ENCODE measurements around the gene KANK4.
A peak's percentile ranks its signal among the peaks of the same experiment; 100 is the strongest.
"Not testable (repeated sequence)": the region's sequence is repeated elsewhere in the genome, so short reads cannot be mapped to it uniquely, and the experiment has no call there.

Gene KANK4

DNA sequence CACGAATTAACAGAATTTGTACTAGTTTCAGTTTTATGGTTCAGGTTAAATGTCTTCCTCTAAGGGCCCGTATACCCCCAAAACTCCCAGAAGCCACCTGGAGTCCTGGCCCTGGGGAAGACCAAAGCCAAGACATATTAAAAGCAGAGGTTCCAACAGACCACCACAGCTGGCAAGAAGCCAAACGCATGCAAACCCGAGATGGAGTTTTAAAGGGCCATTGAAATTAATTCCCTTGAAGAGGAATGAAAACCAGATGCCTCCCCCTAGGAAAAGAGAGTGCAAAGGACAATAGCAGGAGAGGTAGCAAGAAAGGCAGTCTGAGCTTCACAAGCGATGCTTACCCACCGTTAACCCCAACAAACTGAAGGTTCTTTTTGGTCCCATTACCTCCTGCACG is 48.1 kb downstream of the KANK4 start:
- DNase-seq = no peak

DNA sequence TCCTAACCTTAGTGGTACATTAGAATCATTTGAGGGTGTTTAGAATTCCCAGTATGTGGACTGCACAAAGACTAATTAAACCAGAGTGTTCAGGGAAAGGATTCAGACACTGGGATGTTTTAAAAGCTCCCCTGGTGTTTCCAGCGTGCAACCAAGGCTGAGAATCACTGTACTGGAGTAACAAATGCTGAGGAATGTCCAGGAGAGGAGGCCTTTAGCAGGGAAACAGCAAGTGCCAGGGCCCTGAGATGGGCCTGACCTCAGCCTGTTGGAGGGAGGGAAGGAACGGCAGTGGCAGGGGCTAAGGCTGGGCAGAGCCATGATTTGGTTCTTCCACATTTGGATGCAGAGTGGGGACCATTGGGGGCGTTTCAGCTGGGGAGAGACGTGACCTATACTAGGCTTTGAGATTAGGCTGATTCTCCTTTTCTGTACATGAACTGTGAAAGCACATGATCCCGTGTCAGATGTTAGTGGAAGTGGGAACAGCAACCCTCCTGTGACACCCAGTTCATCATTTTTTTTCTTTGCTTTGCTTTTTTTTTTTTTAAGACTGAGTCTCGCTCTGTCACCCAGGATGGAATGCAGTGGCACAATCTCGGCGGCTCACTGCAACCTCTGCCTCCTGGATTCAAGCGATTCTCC is 49.3 kb downstream of the KANK4 start:
- no peak for DNase-seq

DNA sequence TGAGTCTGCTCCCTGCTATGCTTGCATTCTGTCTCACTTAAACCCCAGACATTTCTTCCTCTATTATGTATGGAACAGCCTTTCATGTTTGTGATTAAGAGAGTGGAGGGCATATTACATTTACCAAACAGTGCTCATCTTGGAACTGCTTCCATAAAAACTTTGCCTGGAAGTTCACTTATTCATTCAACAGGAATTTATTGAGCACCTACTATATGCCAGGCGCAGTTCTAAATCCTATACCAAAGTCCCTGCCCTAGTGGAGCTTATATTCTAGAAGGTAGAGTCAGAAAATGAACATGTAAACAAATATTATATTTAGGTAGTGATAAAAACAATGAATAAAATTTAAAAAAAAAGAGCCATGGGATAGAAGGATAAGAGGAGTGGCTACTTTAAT is 49.8 kb downstream of the KANK4 start:
- no peak for DNase-seq

DNA sequence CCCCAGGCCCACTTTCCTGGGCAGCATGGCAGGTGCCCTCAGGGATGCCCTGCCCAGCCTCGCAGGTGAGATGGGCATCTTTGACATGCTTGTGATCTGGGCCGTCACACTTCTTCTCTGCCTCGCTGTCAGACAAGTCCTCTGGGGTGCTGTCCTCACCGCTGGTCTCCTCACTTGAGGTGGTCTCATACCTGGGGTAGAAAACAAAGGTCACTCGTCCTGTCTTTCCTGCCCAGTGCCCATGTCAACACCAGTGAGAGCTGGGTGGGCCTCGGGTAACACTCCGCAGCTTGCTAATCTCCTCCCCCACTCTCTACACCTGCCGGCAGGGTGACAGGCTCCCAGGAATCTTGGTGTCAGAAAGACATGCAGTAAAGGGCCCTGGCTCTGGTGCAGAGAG is 50.9 kb downstream of the KANK4 start:
- DNase-seq = no peak

DNA sequence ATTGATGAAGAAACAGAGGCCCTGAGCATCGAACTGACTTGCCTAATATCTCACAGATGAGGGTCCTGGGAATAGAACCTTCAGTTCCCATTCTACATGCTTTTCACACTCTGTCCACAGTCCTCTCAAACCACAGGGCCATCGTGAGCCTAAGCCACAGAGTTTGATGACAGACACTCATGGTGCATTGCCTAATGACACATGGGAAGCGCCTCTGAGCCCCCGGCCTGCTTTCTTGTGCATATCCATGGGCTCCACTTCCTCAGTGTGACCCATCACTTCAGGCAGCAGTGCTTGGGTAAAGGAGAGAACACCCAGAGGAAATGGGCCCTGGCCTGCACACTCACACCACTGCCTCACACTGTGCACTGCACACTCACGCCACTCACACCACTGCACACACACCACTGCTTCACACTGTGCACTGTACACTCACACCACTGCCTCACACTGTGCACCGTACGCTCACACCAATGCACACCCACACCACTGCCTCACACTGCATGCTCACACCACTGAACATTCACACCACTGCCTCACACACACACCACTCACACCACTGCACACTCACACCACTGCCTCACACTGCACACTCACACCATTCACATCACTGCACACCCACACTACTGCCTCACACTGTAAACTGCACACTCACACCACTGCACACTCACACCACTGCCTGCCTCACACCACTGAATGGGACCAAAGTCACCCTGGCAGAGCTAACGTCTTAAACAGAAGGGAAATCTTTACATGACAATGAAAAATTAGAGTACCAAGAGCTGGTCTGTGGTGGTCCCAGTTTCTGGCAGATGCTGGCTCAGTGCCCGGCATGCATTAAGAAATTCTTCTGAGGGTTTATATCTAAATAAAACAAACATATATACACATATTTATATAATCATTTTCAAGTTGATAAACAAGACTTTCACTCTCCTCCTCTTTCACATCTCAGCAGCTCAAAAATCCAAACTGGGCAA is 53.0 kb downstream of the KANK4 start:
- DNase-seq = no peak

DNA sequence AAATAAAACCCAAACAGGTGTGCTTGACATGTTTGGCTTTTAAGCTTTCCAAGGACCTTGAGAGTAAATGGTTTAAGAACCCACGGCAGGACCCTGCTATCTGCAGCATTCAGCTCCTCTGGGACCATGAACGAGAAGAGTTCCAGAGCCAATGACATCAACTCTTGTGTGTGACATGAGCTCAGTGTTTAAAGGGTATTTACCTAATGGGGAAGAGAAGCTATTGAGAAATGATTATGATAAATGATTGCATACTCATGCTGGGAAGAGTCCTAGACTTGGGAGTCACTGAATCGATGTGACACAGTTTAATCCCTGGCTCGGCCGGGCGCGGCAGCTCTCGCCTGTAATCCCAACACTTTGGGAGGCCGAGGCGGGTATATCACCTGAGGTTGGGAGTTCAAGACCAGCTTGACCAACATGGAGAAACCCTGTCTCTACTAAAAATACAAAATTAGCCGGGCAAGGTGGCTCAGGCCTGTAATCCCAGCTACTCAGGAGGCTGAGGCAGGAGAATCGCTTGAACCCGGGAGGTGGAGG is 55.4 kb downstream of the KANK4 start:
- DNase-seq = no peak

DNA sequence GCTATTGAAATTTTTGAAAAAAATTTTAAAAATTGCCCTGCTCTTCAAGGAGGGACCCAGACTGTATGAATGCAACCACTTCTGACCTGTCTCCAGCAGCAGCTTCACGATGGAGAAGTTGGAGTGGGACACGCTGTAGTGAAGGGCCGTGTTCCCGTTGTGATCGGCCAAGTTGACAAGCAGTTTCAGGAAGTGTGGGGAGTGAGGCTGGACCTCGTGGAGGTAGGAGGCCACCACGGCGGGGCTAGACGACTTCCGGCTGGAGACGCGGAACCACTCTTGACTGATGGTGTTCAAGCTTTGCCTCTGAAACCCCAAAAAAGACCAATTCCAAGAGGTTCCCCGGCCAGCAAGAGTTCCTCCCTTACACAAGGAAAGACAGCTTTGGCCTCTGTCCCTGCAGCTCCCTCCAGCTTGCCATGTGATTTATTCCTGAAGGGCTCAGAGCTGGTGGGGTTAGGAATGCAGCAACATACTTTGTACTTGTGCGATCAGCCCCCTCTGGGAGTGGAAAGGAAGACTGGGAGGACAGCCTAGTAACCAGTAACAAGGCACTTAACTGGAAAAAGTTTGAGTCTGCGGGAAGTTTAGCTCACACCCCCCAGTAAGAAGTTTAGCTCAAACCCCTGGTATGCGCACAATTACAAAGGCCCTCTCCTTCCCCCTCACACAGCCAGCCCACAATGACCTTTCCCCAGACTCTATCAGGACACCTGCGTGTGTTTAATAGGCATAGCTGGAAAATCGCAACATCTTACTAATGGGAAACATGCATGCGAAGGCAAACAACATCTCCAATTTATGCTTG is 56.0 kb downstream of the KANK4 start:
- no peak for DNase-seq

DNA sequence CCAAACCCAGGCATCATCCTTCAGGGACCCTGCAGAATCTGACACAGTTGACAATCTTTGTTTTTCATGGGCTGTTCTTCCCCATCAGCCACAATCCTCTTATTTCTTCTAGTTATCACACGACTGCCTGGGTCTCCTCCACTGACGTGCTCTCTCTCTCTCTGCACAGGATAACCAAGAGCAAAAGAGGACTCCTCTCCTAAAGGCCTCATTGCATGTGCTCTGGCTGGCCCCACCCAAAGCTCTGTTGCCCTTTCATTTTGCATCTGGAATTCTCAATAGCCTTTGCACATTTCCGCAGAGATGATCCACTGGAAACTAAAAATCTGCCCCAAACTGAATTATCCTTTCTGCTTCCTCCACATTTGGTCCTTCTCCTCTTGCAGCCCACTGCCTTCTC is 58.5 kb downstream of the KANK4 start:
- DNase-seq = no peak

DNA sequence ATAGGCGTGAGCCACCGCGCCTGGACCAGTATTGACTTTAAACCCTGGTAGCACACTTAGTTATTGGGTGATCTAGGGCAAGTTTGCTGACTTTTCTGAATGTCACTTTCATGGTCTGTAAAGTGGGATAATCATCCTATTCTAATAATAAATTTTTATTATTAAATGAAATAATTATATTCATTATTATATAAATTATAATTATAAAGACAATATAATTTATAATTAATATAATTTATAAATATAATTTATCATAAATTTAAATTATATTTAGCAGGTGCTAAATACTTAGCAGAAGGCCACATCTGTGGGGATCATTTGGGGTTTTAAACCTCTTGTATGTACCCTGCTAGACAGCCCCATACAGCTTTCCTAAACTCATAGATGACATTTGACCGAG is 59.7 kb downstream of the KANK4 start:
- no peak for DNase-seq

DNA sequence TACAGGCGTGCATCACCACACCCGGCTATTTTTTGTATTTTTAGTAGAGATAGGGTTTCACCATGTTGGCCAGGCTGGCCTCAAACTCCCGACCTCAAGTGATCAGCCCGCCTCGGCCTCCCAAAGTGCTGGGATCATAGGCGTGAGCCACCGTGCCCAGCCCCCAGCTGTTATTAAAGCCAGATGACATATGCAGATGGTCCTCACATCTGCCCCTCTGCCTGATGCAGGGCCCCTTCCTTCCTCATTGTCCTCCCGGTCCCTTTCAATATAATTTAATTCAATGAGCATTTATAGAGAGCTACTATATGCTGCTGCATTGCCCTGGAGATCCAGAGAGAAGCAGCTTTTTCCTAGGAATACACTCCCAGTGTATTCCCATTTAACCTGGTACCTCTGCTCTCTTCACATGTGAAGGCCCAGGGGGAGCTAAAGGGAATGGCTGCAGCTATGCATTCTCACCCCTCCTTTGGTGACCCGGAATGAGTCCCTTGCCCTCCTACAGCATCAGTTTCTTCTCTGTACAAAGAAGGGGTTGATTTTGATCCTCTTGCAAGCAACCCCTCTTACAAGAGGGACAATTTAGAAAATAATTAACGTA is 69.0 kb downstream of the KANK4 start:
- DNase-seq = no peak

DNA sequence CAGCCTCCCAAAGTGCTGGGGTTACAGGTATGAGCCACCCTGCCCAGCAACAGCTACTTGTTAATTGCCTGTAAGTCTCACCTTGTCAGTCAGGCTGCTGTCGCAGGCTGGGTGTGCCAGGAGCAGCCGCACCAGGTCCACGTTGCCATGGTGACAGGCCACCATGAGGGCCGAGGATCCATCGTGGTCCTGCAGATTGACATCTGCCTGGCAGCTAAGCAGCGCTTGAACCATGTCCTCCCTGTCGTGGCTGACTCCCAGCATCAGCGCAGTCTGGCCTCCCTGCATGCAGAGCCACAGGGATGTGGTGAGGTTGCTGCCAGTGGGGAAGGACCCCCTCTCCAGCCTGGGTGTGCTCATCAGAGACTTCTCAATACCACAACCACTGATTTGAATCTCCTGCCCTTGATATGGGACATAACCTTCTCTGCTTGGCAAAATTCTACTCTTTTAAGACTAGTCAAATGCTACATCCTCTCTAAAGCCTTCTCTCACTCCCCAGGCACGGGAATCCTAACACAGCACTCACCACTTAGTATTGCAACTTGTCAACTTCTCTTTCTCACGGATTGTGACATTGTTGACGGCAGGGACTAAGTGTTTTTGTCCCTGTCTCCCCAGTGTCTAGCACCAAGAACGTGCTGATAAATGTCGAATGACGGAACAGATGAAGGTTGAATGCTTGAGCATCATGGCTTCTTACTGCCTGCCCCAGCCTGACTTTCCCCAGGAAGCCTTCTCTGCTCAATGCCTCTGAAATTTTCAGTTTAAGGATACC is 71.7 kb downstream of the KANK4 start:
- no peak for DNase-seq

DNA sequence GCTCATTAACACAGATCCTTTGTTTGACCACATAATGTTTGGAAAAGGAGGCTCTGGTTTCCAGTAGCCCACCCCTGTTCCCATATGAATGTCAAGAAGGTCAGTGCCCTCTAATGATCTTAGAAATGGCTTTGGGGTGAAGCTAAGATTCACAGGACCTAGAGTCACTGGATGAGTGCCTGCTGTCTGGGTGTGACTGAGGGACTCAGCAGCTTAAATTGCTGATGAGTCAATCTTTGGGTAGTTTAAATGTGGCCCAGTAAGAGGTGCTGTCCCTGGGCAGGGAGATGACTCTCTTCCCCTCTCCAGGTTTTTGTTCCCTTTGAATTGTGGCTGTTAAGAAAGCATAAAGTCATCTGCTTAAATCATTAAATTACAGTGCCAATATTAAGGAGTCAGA is 74.0 kb downstream of the KANK4 start:
- no peak for DNase-seq

DNA sequence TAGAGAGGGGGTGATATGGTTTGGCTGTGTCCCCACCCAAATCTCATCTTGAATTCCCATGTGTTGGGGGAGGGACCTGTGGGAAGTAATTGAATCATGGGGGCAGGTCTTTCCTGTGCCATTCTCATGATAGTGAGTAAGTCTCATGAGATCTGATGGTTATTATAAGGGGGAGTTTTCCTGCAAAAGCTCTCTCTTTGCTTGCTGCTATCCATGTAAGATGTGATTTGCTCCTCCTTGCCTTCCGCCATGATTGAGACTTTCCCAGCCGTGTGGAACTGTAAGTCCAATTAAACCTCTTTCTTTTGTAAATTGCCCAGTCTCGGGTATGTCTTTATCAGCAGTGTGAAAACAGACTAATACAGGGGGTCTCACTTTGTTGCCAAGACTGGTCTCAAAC is 74.9 kb downstream of the KANK4 start:
- DNase-seq = not testable (repeated sequence)

DNA sequence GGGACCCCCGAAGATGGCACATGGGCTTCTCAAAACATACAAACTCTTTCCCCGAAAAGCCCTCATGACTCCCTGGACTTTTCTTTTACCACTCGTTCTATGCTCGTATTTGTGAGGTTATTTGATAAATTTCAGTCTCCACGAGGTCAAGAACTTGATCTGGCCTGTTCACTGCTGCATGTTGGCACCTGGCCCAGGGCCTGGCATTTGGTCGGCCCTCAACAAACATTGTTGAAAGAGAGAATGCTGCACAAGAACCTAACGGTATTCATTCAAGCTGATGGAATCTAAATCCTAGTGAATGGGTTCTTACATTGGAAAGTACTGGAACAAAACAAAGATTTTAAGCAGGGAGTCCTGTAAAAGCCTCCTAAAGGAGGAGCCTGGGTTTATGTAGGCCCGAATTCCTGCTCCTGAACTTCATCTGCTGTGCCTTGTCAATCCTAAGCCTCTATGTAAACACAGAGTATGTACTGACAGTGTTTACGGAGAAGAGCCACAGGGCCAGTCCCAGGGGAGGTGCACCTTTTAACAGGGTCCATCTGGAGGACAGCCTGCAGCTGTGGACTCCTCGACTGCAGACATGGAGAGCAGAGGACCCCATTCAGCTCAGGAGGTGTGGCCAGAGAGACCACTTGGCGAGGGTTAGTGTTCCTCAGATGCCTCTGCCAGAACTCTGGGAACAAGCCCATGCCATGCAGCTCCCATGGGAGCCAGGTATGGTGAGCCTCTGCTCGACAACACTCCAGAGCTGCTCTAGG is 77.7 kb downstream of the KANK4 start:
- peak; percentile 40 for DNase-seq

DNA sequence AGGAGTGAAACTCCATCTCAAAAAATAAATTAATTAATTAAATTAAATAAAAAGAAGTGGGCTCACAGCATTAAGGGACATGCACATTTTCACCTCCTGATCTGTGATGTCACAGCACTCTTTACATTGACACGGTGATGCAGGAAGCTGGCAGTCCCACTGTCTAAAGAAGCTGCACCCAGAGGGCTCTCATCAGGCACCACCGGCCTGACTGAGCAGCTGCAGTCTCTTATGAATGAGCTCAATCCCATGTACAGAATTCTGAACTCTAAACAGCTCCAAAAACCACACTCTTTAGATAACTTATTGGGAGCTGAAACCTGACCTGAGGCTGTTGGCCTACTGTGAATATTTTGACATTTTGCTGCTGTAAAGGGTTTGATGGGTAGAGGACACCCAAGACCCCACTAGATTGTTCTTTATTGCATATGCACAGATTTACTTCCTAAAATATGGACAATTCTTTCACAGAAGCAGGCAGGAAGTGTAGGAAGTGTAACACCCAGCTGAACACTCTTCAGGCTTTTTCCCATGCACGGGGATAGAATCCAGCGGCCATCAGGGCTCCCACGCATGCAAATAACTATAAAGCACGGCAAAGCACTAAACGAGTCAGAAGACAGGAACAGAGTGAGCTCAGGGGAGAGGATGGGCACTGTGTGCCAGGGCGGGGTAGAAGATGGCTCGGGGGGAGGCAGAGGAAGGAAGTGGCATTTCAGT is 78.4 kb downstream of the KANK4 start:
- no peak for DNase-seq

DNA sequence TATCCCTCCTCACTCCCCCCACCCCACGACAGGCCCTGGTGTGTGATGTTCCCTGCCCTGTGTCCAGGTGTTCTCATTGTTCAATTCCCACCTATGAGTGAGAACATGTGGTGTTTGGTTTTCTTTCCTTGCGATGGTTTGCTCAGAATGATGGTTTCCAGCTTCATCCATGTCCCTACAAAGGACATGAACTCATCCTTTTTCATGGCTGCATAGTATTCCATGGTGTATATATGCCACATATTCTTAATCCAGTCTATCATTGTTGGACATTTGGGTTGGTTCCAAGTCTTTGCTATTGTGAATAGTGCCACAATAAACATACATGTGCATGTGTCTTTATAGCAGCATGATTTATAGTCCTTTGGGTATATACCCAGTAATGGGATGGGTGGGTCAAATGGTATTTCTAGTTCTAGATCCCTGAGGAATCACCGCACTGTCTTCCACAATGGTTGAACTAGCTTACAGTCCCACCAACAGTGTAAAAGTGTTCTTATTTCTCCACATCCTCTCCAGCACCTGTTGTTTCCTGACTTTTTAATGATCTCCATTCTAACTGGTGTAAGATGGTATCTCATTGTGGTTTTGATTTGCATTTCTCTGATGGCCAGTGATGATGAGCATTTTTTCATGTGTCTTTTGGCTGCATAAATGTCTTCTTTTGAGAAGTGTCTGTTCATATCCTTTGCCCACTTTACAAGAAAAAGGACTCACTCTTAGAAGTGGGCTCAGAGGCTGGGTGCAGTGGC is 79.4 kb downstream of the KANK4 start:
- DNase-seq = not testable (repeated sequence)

DNA sequence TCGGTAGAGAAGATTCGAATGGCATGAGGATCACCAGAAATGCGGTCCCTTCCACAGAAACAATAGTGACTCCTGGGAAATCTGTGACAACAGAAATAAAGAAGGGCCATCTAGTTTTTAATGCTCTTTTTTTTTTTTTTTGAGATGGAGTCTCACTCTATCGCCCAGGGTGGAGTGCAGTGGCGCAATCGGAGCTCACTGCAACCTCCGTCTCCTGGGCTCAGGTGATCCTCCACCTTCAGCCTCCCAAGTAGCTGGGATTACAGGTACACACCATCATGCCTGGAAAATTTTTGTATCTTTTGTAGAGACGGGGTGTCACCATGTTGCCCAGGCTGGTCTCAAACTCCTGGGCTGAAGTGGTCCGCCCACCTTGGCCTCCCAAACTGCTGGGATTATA is 80.7 kb downstream of the KANK4 start:
- DNase-seq = no peak

DNA sequence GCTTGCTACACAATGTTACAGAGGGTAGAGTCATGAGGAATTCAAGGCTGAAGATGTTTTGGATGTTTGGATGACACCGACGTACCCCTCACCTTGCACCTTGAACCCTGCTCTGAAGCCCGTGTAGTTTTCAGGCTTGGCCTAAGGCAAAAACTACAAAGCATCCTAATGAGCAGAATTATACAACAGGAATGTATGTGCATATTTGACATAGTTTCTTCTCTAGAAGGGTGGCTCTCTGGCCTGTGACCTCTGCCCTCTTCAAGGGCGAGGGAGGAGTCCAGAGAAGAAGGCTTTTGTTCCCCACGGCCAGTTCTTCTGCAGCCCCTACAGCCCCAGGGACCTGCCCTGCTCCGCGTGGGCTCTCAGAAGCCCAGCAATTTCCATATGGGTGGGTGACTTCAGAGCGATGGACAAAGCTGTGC is 81.3 kb downstream of the KANK4 start:
- no peak for DNase-seq

DNA sequence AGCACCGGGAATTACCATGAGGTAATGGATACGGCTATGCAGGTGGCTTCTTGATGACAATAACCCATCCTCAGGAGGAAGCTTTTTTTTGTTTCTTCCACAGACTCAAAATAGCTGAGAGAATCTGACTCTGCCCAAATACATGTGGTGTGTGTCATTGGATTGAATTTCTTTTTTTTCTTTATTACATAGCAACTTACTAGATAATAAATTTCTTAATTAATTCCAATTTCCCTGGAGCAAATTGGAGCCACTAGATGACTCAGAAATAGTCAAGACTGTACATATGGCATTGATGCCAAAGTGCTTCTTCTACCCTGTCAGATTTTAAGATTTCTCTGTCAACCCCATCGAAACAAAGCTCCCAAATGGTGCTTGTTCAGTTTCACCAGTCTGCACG is 81.9 kb downstream of the KANK4 start:
- DNase-seq = no peak

DNA sequence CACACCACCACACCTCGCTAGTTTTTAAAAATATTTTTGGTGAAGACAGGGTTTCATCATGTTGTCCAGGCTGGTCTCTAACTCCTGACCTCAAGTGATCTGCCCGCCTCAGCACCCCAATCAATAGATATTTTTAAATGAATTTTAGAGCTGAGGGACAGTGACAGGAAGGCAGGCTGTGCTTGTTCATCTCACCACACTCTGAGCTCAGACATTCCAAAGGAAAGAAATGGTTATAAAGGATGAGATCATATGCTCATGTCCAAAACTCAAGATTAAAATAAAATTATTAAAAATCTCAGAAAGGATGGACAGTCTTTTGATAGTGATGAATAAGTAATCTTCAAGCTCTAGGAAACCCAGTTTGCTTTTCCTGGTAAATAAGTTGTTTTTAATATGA is 83.7 kb downstream of the KANK4 start:
- no peak for DNase-seq
